SHP77 (cell line): ENCODE measurements around the gene SGCG.
A peak's percentile ranks its signal among the peaks of the same experiment; 100 is the strongest.
"Not testable (repeated sequence)": the region's sequence is repeated elsewhere in the genome, so short reads cannot be mapped to it uniquely, and the experiment has no call there.

Experiments
- DNase-seq, 2 experiments: peaks; one replicate each; lab custom pipeline; 2025; lab: John Stamatoyannopoulos, UW

The SGCG gene

DNA sequence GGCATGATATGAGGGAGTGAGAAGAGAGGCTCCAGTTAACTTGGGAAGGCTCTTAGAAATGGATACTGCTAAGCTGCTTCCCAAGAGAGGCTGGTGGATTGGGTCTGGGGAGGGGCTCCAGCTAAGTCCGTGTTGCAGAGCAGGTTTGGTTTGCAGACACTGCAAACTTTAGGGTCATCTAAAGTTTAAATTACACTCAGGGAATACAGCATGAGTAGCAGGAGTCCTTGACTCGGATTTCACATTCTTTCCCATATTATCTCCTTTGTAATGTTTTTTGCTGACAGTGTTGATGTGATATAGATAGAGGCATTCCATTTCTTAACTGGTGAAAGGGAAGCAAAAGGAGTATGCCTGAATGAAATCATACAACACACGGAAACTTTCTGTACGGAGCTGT, 31.9 kb downstream of the SGCG start:
- DNase-seq, result no peak

DNA sequence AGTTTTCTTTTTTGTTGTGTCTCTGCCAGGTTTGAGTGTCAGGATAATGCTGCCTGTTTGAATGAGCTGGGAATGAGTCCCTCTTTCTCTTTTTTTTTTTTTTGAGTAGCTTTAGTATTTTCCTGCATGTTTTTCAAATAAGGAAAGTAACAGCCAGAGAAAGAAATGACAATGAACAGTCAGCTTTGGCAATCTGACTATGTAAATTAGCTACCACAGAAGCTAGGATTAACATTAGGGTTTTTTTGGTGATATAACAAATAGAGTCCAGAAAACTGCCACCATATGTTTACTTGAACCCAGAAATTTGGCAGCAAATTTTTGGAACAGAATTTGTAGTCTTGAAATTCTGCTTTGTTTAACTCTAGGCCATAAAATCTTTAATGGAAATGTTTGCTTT, 50.5 kb downstream of the SGCG start:
- no peak for DNase-seq

GRCh38 chr13:23235994-23236393, 55.2 kb downstream of the SGCG start:
- no peak for DNase-seq

DNA sequence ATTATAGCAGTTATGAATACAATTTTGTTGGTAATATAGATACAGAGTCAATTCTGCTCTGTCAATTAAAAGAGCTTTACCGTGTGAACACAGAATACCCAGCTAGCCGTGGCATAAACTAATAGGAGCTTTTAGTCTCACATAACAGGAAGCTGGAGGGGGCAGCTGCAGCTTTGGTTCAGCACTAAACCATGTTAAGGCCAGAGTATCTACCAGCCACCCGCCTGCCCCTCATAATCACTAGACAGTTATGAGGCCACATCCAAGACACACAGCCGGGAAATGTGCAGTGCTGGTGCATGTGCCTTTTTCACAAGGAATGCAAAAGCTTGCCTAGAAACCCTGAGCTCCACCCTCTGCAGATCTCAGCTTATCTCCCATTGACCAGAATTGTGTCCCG, 62.3 kb downstream of the SGCG start:
- DNase-seq, result no peak

- not testable (repeated sequence) for DNase-seq
These were observed 67.6 kb downstream of the SGCG start for GRCh38 chr13:23248410-23248809.

DNA sequence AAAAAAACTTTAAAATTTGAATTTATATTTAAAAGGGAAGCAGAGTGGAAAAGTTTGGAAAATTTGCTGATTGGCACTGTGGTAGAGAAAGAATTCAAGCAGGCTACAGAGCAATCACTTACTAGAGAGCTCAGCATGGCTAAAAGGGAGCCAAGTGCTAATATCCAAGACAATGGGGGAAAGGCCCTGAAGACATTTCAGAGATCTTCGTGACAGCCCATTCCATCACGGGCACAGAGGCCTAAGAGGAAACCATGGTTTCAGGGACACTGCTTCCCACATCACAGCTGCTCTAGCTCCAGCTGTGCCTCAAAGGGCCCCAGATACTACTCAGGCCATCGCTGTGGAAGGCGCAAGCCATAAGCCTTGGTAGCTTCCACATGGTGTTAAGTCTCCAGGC, 73.7 kb downstream of the SGCG start:
- DNase-seq, result no peak

DNA sequence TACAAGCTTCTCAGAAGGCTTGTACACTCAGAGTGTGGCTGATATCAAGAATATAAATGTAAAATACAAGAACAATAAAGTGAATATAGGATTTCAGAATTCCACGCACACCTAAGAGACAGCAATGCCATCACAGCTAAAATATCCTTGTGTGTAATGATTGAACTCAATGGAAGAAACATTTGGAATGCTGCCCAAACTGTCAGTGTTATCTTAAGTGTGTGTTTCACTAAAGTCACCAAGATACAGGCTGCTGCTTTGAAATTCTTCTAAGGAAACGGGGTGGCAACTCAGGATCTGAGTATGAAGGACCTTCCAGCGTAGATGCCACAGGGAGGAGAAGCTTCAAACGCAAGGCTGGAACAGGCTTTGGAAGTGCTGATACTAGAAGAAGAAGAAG, 86.8 kb downstream of the SGCG start:
- DNase-seq, result no peak

DNA sequence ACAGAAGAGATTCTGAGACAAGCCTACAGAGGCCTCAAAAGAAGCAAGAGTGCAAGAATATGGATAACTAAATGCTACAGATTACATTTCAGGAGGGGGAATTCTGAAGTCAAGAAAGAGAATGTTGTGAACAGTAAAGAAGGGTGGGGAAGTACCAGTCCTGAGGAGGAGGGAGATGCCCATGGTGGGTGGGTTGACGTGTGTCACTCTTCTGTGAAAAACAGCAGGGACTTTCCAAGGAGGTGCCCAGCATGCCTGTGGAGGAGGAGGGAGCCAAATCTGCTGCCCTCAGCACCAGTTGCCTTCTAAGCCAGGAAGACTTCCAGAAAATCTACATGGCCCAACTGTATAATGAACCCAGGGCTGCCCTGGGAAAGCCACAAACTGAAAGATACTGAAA, 87.7 kb downstream of the SGCG start:
- DNase-seq, result no peak

DNA sequence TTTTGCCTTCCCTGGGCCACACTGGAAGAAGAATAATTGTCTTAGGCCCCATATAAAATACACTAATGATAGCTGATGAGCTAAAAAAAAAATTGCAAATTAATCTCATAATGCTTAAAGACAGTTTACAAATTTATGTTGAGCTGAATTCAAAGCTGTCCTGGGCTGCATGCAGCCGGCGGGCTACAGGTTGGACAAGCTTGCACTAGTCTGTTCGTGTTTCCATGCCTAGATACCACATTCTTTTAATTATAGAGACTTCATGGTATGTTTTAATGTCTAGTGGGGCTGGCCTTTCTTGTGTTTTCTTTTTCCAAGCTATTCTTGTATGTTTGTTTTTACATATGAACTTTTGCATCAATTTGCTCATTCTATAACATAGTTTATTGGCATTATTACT, 90.6 kb downstream of the SGCG start:
- DNase-seq, result no peak

DNA sequence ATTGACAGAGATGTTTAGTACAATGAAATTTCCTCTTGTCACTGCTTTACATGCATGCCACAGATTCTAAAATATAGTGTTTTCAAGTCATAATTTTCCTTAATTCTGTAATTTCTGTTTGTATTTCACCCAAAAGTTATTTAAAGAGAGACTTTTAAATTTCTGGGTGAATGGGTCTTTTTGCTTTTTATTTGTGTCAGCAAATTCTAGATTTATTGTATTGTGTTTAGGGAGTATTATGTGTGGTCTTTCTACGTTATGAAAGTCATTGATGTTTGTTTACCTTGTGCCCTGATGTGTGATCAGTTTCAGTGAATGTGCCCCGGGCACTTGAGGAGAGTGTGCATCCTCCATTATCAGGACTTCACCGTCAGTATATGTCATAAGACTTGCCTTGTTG, 92.7 kb downstream of the SGCG start:
- DNase-seq, result no peak

DNA sequence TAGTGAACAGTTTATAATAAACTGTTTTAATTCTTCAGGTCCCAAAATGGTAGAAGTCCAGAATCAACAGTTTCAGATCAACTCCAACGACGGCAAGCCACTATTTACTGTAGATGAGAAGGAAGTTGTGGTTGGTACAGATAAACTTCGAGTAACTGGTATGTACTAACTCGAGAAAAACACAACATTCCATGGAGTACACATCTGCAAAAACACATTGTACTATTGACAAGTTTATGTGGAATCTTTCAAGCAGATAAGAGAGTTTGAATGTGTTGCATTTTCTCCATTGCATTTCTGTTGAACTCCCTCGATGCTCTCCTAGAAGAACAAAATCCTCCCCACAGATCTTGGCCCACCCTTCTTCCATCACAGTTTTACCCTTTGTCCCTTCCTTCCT, 98.5 kb downstream of the SGCG start:
- DNase-seq, result no peak

DNA sequence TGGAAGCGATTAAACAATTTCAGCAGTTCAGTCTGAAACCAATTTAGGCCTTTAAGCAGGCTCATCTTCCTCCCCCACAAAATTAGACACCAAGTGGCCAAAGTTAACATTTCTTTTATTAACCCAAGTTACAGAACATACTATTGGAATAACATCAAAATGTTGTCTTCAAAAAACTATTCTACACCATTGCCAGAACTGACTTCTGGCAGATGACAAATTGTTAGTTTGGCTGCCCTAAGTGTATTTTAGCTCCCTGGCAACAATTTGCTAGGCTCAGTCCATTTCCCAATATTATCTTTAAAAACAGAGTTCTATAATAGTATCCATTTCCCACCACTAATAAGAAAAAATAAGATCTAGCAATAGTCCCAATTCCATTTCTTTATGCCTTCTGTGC, 107.8 kb downstream of the SGCG start:
- no peak for DNase-seq

DNA sequence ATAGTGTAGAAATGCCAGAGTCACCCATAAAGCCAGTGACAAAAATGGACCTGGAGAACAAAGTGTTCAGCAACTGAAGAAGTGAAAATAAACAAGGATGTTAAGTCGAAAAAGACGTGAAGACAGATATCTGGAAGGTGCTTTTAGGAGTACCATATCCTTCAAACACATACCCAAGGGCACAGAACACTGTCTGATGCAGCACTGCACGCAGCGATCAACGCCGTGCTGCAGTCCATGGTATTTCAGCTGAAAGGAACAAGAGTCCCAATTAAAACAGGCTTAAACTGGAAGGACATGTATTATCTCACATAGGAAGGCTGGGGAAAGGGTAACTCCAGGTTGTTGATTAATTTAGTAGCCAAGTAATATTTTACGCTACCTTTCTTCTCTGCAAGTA, 108.2 kb downstream of the SGCG start:
- DNase-seq, result no peak

- DNase-seq, result peak in 1 of 2 experiments; percentile 4
These were observed 109.2 kb downstream of the SGCG start for GRCh38 chr13:23289917-23290357.

- DNase-seq, result no peak
These were observed 111.8 kb downstream of the SGCG start for GRCh38 chr13:23292586-23292985.

- not testable (repeated sequence) for DNase-seq
These were observed 134.1 kb downstream of the SGCG start for GRCh38 chr13:23314837-23315236.

- DNase-seq, result no peak
These were observed 139.1 kb downstream of the SGCG start for GRCh38 chr13:23319883-23320224.

DNA sequence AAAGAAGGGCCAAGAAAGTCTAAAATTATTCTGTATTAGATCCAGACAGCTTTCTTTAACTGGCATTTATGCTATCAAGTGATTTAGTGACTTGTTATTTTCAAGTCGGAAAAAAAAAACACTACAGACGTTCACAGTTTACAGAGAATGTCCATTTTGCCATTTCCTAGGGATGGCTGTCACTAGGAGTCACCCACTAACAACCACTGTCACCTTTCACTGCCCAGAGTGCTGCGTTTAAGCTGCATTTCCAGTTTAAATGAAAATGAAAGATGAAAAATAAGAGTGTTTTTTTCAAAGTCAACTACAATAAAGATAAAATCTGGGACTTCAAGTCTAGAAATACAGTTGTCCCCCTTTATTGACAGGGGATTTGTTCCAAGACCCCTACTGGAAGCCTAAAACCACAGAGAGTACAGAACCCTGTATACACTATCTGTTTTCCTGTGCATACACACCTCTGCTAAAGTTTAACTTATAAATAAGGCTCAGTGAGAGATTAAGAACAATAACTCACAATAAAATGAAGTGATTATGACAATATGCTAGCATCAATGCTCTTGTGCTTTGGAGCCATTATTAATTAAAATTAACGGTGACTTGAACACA, 140.3 kb downstream of the SGCG start:
- DNase-seq, result no peak

DNA sequence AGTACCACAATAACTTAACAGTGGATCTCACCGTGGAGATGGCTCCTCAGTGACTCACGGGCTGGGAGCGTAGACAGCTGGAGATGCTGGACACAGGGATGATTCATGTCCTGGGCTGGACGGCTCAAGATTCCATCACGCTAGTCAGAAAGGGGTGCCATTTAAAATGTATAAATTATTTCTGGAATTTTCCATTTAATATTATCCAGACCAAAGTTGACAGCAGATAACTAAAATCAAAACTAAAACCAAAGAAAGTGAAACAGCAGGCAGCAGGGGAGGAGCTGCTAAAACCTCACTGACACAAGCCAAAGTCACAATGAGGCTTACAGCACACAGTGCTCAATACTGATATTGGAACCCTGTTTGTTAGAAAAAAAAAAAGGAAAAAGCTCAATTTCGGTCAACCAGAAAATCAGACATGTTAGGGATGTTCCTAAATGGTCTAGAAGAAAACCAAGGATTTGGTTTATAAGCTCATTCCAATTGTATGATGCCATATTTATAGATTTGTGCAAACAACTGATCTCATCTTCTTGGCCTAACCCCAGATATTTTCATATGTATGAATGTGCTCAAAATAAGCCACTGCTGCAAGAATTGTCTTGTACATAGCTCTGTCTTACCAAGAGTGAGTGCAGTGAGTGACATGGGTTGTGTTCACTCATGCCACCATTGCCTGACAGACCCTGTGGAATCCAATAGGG, 140.9 kb downstream of the SGCG start:
- no peak for DNase-seq

DNA sequence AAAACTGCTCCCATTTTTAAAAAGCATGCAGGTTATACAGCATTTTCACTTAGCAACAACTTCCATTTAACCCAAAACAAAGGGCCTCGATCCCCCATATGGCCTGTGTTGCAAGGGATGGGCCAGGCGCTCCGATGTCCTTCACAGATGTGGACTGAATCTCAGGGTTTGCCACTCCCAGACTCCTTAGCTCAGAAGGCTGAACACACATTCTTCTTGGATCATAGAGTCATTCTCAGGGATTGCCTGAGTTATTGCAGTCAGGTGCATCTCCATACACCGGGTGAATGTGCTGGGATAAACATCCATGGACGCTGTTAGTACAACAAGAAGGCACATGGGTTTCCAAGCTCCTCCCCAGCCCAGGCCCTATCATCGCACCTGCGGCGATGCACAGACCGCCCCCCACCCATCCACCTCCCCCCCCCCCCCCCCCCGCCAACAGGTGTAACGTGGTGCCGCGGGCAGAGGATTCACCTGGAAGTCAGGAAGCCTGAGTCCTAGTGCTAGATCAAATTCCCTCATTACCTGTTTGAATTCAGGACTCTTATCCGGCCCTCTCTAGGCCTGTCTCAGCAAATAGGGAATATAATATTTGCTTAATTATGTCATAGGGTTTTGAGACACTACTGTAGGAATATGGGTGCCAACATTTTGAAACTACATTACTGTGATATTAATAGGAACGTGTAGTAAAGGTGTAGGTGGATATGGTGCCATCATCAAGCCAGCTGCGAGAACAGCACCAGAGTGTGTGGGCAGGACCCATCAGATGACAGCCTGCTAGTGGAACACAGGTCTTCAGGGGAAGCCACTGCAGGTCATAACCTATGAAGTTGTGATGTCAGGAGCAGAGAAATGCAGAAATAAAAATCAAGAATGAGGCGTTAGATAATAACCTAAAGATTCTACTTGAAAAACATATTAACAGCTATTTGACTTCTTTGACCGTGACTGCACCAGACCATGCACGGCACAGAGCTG, 141.9 kb downstream of the SGCG start:
- no peak for DNase-seq

DNA sequence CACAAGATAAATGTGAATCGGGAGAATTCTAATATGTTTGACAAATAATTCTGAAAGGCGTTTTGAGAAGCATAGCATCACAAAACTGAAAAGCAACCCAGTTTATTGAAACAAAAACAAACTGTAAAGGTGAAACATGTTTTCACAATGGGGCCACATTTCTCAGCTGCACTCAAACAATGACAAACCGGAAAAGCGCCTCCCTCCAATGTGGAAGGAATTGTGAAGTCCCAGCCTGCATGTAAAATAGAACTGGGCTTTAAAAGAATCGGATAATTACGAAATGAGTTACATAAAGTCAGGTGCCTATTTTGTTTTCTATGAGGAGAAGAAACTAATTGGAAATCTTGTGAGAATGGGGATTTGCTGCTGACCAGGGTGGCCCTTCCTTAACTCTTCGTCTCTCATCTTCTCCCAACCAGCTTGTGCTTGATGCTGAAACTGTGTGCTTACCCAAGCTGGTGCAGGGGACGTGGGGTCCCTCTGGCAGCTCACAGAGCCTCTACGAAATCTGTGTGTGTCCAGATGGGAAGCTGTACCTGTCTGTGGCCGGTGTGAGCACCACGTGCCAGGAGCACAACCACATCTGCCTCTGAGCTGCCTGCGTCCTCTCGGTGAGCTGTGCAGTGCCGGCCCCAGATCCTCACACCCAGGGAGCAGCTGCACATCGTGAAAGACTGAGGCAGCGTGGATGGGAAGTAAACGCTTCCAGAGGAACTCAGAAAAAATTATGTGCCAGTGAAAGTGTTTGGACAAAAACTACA, 143.3 kb downstream of the SGCG start:
- no peak for DNase-seq

- no peak for DNase-seq
These were observed 144.4 kb downstream of the SGCG start for GRCh38 chr13:23325191-23325590.
